ENCODE data around the gene GNMT. TPM values are rescaled to one million over a fixed set of nuclear protein-coding genes. Genes with fewer than 3 reads are reported as not detected.
"Not testable (repeated sequence)": the region's sequence is repeated elsewhere in the genome, so short reads cannot be mapped to it uniquely, and the experiment has no call there.

Gene GNMT
- total RNA-seq, 1 experiment from 2014 or later: 0.30 TPM

DNA sequence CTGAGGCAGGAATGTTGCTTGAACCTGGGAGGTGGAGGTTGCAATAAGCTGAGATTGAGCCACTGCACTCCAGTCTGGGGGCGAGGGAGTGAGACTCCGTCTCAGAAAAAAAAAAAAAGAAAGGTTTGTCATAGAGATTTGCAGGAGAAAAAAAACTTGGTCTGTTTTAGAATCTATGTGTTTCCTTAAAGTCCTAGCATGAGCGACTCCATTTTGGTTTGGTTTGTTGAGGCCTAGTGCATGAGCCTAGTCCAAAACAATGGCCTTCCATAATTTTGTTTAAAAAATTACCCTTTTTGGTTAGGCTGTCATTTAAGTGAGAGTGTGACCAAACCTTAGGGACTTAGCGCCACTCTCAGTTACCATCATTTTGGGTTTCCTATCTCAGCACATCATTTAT, 8.2 kb upstream of the GNMT start:
- H3K27me3 Mint-ChIP-seq (ENCODE audit: insufficient read depth, unreplicated experiment): no peaks in the 10 kb centered on the region
- no TSS peak for BruUV-seq (replicated peaks)
- DNase-seq (ENCODE audit: unreplicated experiment): no peak
- no peaks in the 10 kb centered on the region for H3K9me3 Mint-ChIP-seq (ENCODE audit: unreplicated experiment)
- no peaks in the 10 kb centered on the region for H3K4me1 Mint-ChIP-seq (ENCODE audit: insufficient read depth, unreplicated experiment)
- POLR2A ChIA-PET: interaction anchor here (1.8 kb wide), 1 partner anchor 9 kb away, joined by 5 read pairs; the partner anchor contains the start of gene GNMT
- CTCF ChIA-PET: interaction anchor here (0.5 kb wide), 1 partner anchor 12 kb away, joined by 3 read pairs; no protein-coding TSS in a partner anchor
- H3K36me3 Mint-ChIP-seq (ENCODE audit: insufficient read depth, unreplicated experiment): no peaks in the 10 kb centered on the region
- no peak overlapping the region for H3K27ac Mint-ChIP-seq (ENCODE audit: low read depth, unreplicated experiment)
- no peak overlapping the region for H3K4me3 Mint-ChIP-seq (ENCODE audit: unreplicated experiment)
- TF ChIP-seq, protein P1, sequence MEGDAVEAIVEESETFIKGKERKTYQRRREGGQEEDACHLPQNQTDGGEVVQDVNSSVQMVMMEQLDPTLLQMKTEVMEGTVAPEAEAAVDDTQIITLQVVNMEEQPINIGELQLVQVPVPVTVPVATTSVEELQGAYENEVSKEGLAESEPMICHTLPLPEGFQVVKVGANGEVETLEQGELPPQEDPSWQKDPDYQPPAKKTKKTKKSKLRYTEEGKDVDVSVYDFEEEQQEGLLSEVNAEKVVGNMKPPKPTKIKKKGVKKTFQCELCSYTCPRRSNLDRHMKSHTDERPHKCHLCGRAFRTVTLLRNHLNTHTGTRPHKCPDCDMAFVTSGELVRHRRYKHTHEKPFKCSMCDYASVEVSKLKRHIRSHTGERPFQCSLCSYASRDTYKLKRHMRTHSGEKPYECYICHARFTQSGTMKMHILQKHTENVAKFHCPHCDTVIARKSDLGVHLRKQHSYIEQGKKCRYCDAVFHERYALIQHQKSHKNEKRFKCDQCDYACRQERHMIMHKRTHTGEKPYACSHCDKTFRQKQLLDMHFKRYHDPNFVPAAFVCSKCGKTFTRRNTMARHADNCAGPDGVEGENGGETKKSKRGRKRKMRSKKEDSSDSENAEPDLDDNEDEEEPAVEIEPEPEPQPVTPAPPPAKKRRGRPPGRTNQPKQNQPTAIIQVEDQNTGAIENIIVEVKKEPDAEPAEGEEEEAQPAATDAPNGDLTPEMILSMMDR (IDR thresholded peaks at IDR 0.05; ENCODE audit: unreplicated experiment): no peak
- intact Hi-C loops (cut with micrococcal nuclease): no loop called here

DNA sequence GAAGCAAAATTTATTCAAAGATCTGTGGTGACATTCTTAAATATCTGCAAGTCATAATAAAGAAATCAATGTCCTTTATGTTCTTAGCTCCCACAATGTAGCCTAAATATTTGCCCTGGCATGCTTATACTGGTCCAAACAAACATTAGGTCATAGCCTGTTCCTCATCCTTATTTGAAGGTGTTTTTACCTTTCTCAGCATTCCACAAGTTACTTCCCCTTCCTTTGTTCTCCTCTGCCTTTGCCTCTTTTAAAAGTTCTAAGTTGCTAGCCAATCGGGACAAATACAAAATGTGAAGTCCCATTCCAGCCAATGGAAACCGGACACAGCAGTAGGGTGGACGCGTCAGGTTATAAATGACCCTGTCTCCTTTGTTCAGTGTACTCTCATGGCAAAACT, 6.1 kb upstream of the GNMT start:
- ChIA-PET CTCF (interaction anchor here (1.4 kb wide), 1 partner anchor 11 kb away, joined by 3 read pairs; no protein-coding TSS in a partner anchor), POLR2A (interaction anchor here (1.1 kb wide), 1 partner anchor 20 kb away, joined by 3 read pairs; no protein-coding TSS in a partner anchor)
- DNase-seq (ENCODE audit: unreplicated experiment); H3K27me3 Mint-ChIP-seq (ENCODE audit: insufficient read depth, unreplicated experiment); H3K9me3 Mint-ChIP-seq (ENCODE audit: unreplicated experiment); H3K27ac Mint-ChIP-seq (ENCODE audit: low read depth, unreplicated experiment); BruUV-seq (replicated peaks); H3K36me3 Mint-ChIP-seq (ENCODE audit: insufficient read depth, unreplicated experiment); H3K4me3 Mint-ChIP-seq (ENCODE audit: unreplicated experiment); intact Hi-C loops (cut with micrococcal nuclease); H3K4me1 Mint-ChIP-seq (ENCODE audit: insufficient read depth, unreplicated experiment): not testable (repeated sequence)

DNA sequence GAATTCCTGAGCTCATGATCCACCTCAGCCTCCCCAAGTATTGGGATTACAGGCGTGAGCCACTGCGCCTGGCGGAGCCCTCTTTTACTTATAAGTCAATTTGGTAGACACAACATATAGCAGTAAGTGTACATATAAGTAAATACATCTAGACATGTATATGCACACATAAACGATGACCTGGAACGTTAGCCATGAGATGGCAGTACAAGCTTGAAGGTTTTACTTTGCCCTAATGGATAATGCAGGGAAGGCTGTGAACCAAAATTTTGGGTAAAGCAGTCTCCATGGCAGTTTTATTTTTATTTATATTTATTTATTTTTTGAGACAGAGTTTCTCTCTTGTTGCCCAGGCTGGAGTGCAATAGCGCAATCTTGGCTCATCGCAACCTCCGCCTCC, 2.4 kb upstream of the GNMT start:
- POLR2A ChIA-PET: interaction anchor here (1.0 kb wide), 1 partner anchor 21 kb away, joined by 4 read pairs; the partner anchor contains the start of gene PEX6
- no peak for DNase-seq (ENCODE audit: unreplicated experiment)
- intact Hi-C loops (cut with micrococcal nuclease): no loop called here
- peaks cover 7% of the 10 kb centered on the region for H3K4me1 Mint-ChIP-seq (ENCODE audit: insufficient read depth, unreplicated experiment)
- H3K9me3 Mint-ChIP-seq (ENCODE audit: unreplicated experiment): no peaks in the 10 kb centered on the region
- H3K27ac Mint-ChIP-seq (ENCODE audit: low read depth, unreplicated experiment): no peak overlapping the region
- no TSS peak for BruUV-seq (replicated peaks)
- H3K36me3 Mint-ChIP-seq (ENCODE audit: insufficient read depth, unreplicated experiment): peaks cover 7% of the 10 kb centered on the region
- TF ChIP-seq, protein P1 (IDR thresholded peaks at IDR 0.05; ENCODE audit: unreplicated experiment): no peak
- no peaks in the 10 kb centered on the region for H3K27me3 Mint-ChIP-seq (ENCODE audit: insufficient read depth, unreplicated experiment)
- CTCF ChIA-PET: interaction anchor here (0.6 kb wide), 1 partner anchor 813 kb away, joined by 3 read pairs; no protein-coding TSS in a partner anchor
- no peak overlapping the region for H3K4me3 Mint-ChIP-seq (ENCODE audit: unreplicated experiment)

DNA sequence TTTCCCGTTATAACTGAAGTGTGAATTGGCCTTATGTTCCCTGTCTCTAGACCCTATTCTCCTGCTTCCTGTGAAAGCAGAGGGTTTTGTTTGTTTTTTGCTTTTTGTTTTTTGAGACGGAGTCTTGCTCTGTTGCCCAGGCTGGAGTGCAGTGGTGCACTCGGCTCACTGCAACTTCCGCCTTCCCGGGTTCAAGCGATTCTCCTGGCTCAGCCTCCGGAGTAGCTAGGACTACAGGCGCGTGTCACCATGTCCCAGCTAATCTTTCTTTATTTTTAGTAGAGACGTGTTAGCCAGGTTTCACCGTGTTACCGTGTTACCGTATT, 674 bp upstream of the GNMT start:
- CTCF ChIA-PET: no interaction called here
- Mint-ChIP-seq H3K27me3 (ENCODE audit: insufficient read depth, unreplicated experiment) (no peaks in the 10 kb centered on the region), H3K9me3 (ENCODE audit: unreplicated experiment) (no peaks in the 10 kb centered on the region), H3K4me3 (ENCODE audit: unreplicated experiment) (no peak overlapping the region), H3K36me3 (ENCODE audit: insufficient read depth, unreplicated experiment) (peaks cover 21% of the 10 kb centered on the region), H3K4me1 (ENCODE audit: insufficient read depth, unreplicated experiment) (peaks cover 7% of the 10 kb centered on the region), H3K27ac (ENCODE audit: low read depth, unreplicated experiment) (no peak overlapping the region)
- DNase-seq (ENCODE audit: unreplicated experiment): no peak
- POLR2A ChIA-PET: interaction anchor here (1.0 to 3.4 kb wide), 5 partner anchors 8 to 39 kb away, joined by 3 to 25 read pairs (median 14); partner anchors contain the start of genes CNPY3, PEX6 and PPP2R5D
- intact Hi-C loops (cut with micrococcal nuclease): loop anchor here (5.0 kb wide), 1 partner anchor 33 kb away; the partner anchor contains the start of gene CNPY3
- TF ChIP-seq, protein P1 (IDR thresholded peaks at IDR 0.05; ENCODE audit: unreplicated experiment): no peak
- BruUV-seq (replicated peaks): no TSS peak
